Cardiac fibroblast (primary cell): ENCODE measurements around the gene ABCC2.

Source experiments
- DNase-seq, 2 donors: peaks; one replicate each; pipeline versions ENCODE4 v3.0.0 to v3.0.0-alpha.2; 2010; ENCODE audit warnings: low read depth in 2 of 2
- H3K4me3 ChIP-seq, 2 donors: replicated peaks in 1 of 2; 1 replicate in 1 of 2; 2 replicates in 1 of 2; pipeline ENCODE4 v1.5.1; 2011; ENCODE audit warnings: low read depth in 2 of 2, low read length in 2 of 2, mild to moderate bottlenecking in 2 of 2, moderate library complexity in 1 of 2
- TF ChIP-seq, protein P1 (sequence below): IDR thresholded peaks from one replicate; pipeline ENCODE4 v1.5.1; 2011; ENCODE audit warnings: low read depth, mild to moderate bottlenecking, low read length, inconsistent platforms

ABCC2 gene

GRCh38 chr10:99806091-99806490, 23.7 kb downstream of the ABCC2 start:
- no peak for DNase-seq
- H3K4me3 ChIP-seq, result no peak overlapping the region
- TF ChIP-seq, protein P1, sequence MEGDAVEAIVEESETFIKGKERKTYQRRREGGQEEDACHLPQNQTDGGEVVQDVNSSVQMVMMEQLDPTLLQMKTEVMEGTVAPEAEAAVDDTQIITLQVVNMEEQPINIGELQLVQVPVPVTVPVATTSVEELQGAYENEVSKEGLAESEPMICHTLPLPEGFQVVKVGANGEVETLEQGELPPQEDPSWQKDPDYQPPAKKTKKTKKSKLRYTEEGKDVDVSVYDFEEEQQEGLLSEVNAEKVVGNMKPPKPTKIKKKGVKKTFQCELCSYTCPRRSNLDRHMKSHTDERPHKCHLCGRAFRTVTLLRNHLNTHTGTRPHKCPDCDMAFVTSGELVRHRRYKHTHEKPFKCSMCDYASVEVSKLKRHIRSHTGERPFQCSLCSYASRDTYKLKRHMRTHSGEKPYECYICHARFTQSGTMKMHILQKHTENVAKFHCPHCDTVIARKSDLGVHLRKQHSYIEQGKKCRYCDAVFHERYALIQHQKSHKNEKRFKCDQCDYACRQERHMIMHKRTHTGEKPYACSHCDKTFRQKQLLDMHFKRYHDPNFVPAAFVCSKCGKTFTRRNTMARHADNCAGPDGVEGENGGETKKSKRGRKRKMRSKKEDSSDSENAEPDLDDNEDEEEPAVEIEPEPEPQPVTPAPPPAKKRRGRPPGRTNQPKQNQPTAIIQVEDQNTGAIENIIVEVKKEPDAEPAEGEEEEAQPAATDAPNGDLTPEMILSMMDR, result no peak

DNA sequence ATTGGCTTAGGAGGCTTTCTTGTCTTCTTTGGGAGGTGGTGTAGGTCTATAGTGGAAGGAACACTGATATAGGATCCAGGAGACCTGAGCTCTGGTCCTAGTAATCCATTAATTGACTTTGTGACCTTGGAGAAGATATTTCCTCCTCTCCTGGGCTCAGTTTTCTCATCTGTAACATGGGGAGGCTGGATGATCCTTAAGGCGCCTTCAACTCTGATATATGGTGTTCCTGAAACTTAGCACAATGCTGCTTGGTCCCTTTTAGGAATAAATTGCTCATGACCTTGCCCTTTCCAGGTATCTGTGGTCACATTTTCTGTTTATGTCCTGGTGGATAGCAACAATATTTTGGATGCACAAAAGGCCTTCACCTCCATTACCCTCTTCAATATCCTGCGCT, 25.3 kb downstream of the ABCC2 start:
- no peak for DNase-seq
- H3K4me3 ChIP-seq, result no peak overlapping the region
- TF ChIP-seq, protein P1, result no peak

GRCh38 chr10:99808270-99808669, 25.8 kb downstream of the ABCC2 start:
- TF ChIP-seq, protein P1, result no peak
- no peak overlapping the region for H3K4me3 ChIP-seq
- no peak for DNase-seq

DNA sequence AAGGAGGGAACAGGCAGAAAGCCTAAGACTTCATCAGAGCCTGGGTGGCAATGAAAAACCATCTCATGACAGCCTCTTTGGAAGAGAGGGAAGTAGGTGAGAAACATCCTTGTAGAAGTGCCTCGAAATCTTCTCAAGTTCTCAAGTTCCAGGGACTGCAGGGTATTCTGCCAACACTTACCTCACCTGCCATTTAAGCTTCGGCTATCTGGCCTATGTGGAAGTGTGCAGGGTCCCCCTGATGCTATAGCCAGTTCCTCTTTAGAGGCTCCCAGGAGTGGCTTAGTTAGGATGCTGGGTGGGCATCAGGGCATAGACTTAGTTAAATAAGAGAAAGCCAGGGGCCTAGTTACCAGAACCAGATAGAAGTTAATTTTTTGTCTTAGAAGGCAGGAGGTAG, 27.0 kb downstream of the ABCC2 start:
- no peak overlapping the region for H3K4me3 ChIP-seq
- no peak for DNase-seq
- TF ChIP-seq, protein P1, result no peak

GRCh38 chr10:99809931-99810615, 27.6 kb downstream of the ABCC2 start:
- no peak overlapping the region for H3K4me3 ChIP-seq
- DNase-seq, result peak; percentile 9 to 62
- TF ChIP-seq, protein P1, result no peak

GRCh38 chr10:99812177-99812576, 29.7 kb downstream of the ABCC2 start:
- no peak overlapping the region for H3K4me3 ChIP-seq
- TF ChIP-seq, protein P1, result no peak
- no peak for DNase-seq

GRCh38 chr10:99814143-99814542, 31.7 kb downstream of the ABCC2 start:
- no peak for DNase-seq
- H3K4me3 ChIP-seq, result no peak overlapping the region
- TF ChIP-seq, protein P1, result no peak
